Transverse colon (tissue), 4 donors: Measurements from ENCODE around the gene P2RX4. TPM values are rescaled to one million over a fixed set of nuclear protein-coding genes. Genes with fewer than 3 reads are reported as not detected.
"Not testable (repeated sequence)": the region's sequence is repeated elsewhere in the genome, so short reads cannot be mapped to it uniquely, and the experiment has no call there.

Experiments used
- DNase-seq: peaks from one replicate; pipeline ENCODE4 v3.0.0-alpha.2; 2019
- H3K27ac ChIP-seq, 4 donors: fragments of 200-600 bp; sonication (generic); 2 replicates each; pipeline ENCODE4 v1.5.1; 2016 to 2018; ENCODE audit warnings: inconsistent platforms in 4 of 4
- H3K27me3 ChIP-seq: fragments of 200-600 bp; sonication (generic); 2 replicates; pipeline ENCODE4 v1.5.1; 2017; ENCODE audit warnings: inconsistent platforms
- H3K36me3 ChIP-seq, 4 donors: fragments of 200-600 bp; sonication (generic); 2 replicates each; pipeline ENCODE4 v1.5.1; 2017 to 2019; ENCODE audit warnings: inconsistent platforms in 4 of 4
- H3K4me1 ChIP-seq, 4 donors: fragments of 200-600 bp; sonication (generic); 2 replicates each; pipeline ENCODE4 v1.5.1; 2017 to 2020; ENCODE audit warnings: inconsistent platforms in 4 of 4
- H3K4me3 ChIP-seq, 4 donors: fragments of 200-600 bp; sonication (generic); 1 replicate in 1 of 4; 2 replicates in 3 of 4; pipeline versions ENCODE4 v1.5.1 to v1.6.1; 2017 to 2019; ENCODE audit warnings: inconsistent platforms in 4 of 4
- H3K9me3 ChIP-seq, 2 donors: fragments of 200-600 bp; sonication (generic); 2 replicates each; pipeline ENCODE4 v1.5.1; 2017 to 2019; ENCODE audit warnings: inconsistent platforms in 2 of 2
- EP300 ChIP-seq: sonication (generic); formaldehyde crosslinking; IDR thresholded peaks from one replicate; pipeline ENCODE4 v1.6.1; 2017; ENCODE audit warnings: antibody characterized with exemption, low read depth
- POLR2A ChIP-seq: fragments of 450-650 bp; IDR thresholded peaks from one replicate; pipeline ENCODE4 v1.6.1; 2016; ENCODE audit warnings: antibody characterized with exemption, mild to moderate bottlenecking, moderate library complexity
- POLR2AphosphoS5 ChIP-seq, 3 donors: sonication (generic); formaldehyde crosslinking; IDR thresholded peaks; one replicate each; pipeline ENCODE4 v1.6.1; 2016; ENCODE audit warnings: antibody characterized with exemption in 3 of 3
- WGBS, 2 donors: methylation state at CpG; one replicate each; pipeline ENCODE4 v1.1.5; 2018; ENCODE audit warnings: low coverage in 1 of 2; 5-methylcytosine and 5-hydroxymethylcytosine counted together
- in situ Hi-C, 4 donors: fragments of 200-750 bp; cut with MboI; loops; one replicate each; pipeline versions ENCODE4 v1.15.0 to v1.15.1; 2017; ENCODE audit warnings: low sequenced_read_pairs in 3 of 4, low pct_ligation_motif_present in 1 of 4, low pct_unique_long_range_greater_than_20kb in 1 of 4
- intact Hi-C: fragments of 100-400 bp; cut with DNase I; formaldehyde crosslinking; loops from one replicate; pipeline ENCODE4 v1.15.1; 2023; ENCODE audit warnings: low total_unique reads
- total RNA-seq, 4 donors: library from RNA; depleted of rRNA; stranded (reverse); fragments of >200 nt; gene quantifications; one replicate each; pipeline ENCODE4 v1.1.0, GENCODE V29; 2016
- TF ChIP-seq, protein P1 (sequence below), 5 experiments: fragments of 200-600 bp in 3 of 5; fragments of 450-650 bp in 2 of 5; sonication (generic) in 3 of 5; IDR thresholded peaks; 1 replicate in 2 of 5; 2 replicates in 3 of 5; pipeline ENCODE4 v1.5.1; 2016 to 2017; ENCODE audit warnings: antibody characterized with exemption in 5 of 5, inconsistent platforms in 3 of 5, mild to moderate bottlenecking in 2 of 5, moderate library complexity in 1 of 5

The P2RX4 gene
- total RNA-seq, 4 donors from 2014 or later = 103 to 435 (median 217) TPM

- peaks cover 0 to 9% (median under 1%) of the 10 kb centered on the region in 4 donors for H3K36me3 ChIP-seq
- peak; percentile 70 for DNase-seq
- in situ Hi-C loops = loop anchor here in 1 of 4 donors (10.0 kb wide), 1 partner anchor 109 kb away; no protein-coding TSS in a partner anchor
- intact Hi-C loops = loop anchor here (10.0 kb wide), 1 partner anchor 89 kb away; the partner anchor contains the start of gene P2RX7
- WGBS, 2 donors = 64 to 100% methylated on average over 1 to 19 of the region's 19 CpGs
- peaks cover 6 to 43% (median 24%) of the 10 kb centered on the region in 4 donors for H3K4me1 ChIP-seq
- no peaks in the 10 kb centered on the region for H3K9me3 ChIP-seq
- no peak overlapping the region for H3K4me3 ChIP-seq
- H3K27ac ChIP-seq = peak overlapping the region; percentile 59 to 79 (median 74)
- no peaks in the 10 kb centered on the region for H3K27me3 ChIP-seq
- TF ChIP-seq, protein P1, sequence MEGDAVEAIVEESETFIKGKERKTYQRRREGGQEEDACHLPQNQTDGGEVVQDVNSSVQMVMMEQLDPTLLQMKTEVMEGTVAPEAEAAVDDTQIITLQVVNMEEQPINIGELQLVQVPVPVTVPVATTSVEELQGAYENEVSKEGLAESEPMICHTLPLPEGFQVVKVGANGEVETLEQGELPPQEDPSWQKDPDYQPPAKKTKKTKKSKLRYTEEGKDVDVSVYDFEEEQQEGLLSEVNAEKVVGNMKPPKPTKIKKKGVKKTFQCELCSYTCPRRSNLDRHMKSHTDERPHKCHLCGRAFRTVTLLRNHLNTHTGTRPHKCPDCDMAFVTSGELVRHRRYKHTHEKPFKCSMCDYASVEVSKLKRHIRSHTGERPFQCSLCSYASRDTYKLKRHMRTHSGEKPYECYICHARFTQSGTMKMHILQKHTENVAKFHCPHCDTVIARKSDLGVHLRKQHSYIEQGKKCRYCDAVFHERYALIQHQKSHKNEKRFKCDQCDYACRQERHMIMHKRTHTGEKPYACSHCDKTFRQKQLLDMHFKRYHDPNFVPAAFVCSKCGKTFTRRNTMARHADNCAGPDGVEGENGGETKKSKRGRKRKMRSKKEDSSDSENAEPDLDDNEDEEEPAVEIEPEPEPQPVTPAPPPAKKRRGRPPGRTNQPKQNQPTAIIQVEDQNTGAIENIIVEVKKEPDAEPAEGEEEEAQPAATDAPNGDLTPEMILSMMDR (IDR thresholded peaks at IDR 0.05) = peak; percentile 29 to 75 (median 50)
- TF ChIP-seq EP300 = no peak
Measured at GRCh38 chr12:121223292-121224285, 13.7 kb downstream of the P2RX4 start.

DNA sequence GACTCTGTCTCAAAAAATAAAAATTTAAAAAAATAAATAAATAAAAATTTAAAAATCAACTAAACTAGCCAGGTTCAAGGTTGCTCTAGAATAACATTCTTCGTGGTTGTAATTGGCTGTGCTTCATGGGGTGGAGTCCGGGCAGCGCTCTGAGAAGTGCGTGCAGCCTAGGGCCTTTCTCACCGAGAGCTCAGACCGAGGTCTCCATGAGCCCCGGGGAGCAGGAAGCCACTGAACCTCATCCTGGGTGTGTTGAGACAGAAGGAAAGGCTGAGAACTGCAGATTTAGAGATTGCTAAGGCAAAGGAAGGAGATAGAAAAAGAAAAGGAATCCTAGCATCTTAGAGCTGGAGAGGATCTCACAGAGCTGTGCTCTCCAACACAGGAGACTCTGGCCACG, 14.7 kb downstream of the P2RX4 start:
- TF ChIP-seq EP300 = no peak
- no peak for TF ChIP-seq POLR2A
- no peak for TF ChIP-seq POLR2AphosphoS5 (IDR thresholded peaks at IDR 0.05)
- TF ChIP-seq, protein P1 (IDR thresholded peaks at IDR 0.05) = no peak
- Histone ChIP-seq H3K27ac (peak overlapping the region in 2 of 4 donors; percentile 59 to 79), H3K27me3 (no peaks in the 10 kb centered on the region), H3K4me1 (peaks cover 6 to 40% (median 21%) of the 10 kb centered on the region in 4 donors), H3K36me3 (peaks cover 0 to 16% (median 2%) of the 10 kb centered on the region in 4 donors), H3K9me3 (no peaks in the 10 kb centered on the region), H3K4me3 (no peak overlapping the region)
- WGBS, 2 donors = 61 to 74% methylated on average over 4 to 8 of the region's 8 CpGs
- DNase-seq = no peak
- intact Hi-C loops = loop anchor here (10.0 kb wide), 1 partner anchor 90 kb away; the partner anchor contains the start of gene P2RX7
- in situ Hi-C loops = loop anchor here in 1 of 4 donors (10.0 kb wide), 1 partner anchor 110 kb away; no protein-coding TSS in a partner anchor

DNA sequence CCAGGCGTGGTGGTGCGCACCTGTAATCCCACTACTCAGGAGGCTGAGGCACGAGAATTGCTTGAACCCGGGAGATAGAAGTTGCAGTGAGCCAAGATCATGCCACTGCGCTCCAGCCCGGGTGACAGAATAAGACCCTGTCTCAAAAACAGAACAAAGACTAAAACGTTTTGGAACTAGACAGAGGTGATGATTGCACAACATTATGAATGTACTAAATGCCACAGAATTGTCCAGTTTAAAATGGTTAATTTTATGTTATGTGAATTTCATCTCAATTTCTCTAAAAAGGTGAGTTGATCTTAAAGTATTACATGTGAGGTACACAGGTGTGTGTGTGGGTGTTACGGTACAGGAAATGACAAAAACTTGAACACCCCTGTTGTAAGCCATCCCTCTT, 16.5 kb downstream of the P2RX4 start:
- Histone ChIP-seq H3K4me1 (peaks cover 6 to 44% (median 25%) of the 10 kb centered on the region in 4 donors), H3K27ac (peak overlapping the region; percentile 47 to 82 (median 74)), H3K36me3 (peaks cover 0 to 16% (median 2%) of the 10 kb centered on the region in 4 donors), H3K9me3 (no peaks in the 10 kb centered on the region), H3K27me3 (no peaks in the 10 kb centered on the region), H3K4me3 (no peak overlapping the region)
- in situ Hi-C loops = loop anchor here in 1 of 4 donors (10.0 kb wide), 1 partner anchor 112 kb away; no protein-coding TSS in a partner anchor
- 83 to 86% methylated on average over 8 of the region's 8 CpGs for WGBS, 2 donors
- intact Hi-C loops = loop anchor here (10.0 kb wide), 1 partner anchor 92 kb away; the partner anchor contains the start of gene P2RX7
- DNase-seq = no peak
- TF ChIP-seq POLR2AphosphoS5 (IDR thresholded peaks at IDR 0.05) = no peak

DNA sequence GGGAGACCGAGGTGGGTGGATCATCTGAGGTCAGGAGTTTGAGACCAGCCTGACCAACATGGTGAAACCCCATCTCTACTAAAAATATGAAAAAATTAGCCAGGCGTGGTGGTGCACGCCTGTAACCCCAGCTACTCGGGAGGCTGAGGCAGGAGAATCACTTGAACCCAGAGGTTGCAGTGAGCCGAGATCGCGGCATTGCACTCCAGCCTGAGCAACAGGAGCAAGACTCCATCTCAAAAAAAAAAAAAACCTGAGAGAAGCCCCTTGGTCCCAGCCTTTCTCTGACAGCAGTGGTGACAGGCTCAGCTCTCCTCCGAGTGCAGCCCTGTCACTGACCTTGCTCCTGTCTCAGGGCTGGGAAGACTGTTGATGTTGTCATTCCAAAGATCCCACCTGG, 16.9 kb downstream of the P2RX4 start:
- H3K36me3 ChIP-seq = peaks cover 0 to 12% (median 2%) of the 10 kb centered on the region in 4 donors
- 85 to 100% methylated on average over 1 to 8 of the region's 8 CpGs for WGBS, 2 donors
- in situ Hi-C loops = loop anchor here in 1 of 4 donors (10.0 kb wide), 1 partner anchor 112 kb away; no protein-coding TSS in a partner anchor
- peaks cover 6 to 44% (median 25%) of the 10 kb centered on the region in 4 donors for H3K4me1 ChIP-seq
- peak overlapping the region; percentile 47 to 82 (median 74) for H3K27ac ChIP-seq
- not testable (repeated sequence) for H3K9me3 ChIP-seq, H3K4me3 ChIP-seq, DNase-seq, H3K27me3 ChIP-seq
- intact Hi-C loops = loop anchor here (10.0 kb wide), 1 partner anchor 92 kb away; the partner anchor contains the start of gene P2RX7

DNA sequence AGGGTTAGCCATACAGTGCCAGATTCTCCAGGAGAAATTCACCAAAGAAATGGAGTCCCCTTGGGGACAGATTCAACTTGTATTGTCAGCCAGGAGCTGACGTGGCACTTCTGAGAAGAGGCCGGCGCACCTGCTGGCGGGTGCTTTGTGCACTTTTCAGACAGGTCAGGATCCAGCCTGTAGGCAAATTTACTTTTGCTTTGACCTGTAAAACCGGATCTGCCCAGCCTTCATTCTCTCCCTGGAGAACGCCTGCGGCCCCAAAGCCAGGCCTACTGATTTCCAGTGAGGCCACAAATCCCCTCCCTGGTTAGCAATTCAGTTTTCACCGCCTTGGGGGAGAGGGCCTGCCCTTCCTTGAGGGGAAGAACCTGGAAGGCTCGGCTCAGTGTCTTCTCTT, 17.4 kb downstream of the P2RX4 start:
- H3K27ac ChIP-seq = peak overlapping the region; percentile 47 to 82 (median 74)
- peak; percentile 84 for DNase-seq
- intact Hi-C loops (loop anchor here (10.0 kb wide), 1 partner anchor 92 kb away; the partner anchor contains the start of gene P2RX7), in situ Hi-C loops (loop anchor here in 1 of 4 donors (10.0 kb wide), 1 partner anchor 112 kb away; no protein-coding TSS in a partner anchor)
- H3K4me1 ChIP-seq = peaks cover 6 to 44% (median 25%) of the 10 kb centered on the region in 4 donors
- H3K4me3 ChIP-seq = no peak overlapping the region
- H3K9me3 ChIP-seq = no peaks in the 10 kb centered on the region
- WGBS, 2 donors = 24 to 50% methylated on average over 1 to 9 of the region's 9 CpGs
- no peaks in the 10 kb centered on the region for H3K27me3 ChIP-seq
- H3K36me3 ChIP-seq = peaks cover 0 to 12% (median 2%) of the 10 kb centered on the region in 4 donors
- no peak for TF ChIP-seq EP300
- peak; percentile 24 for TF ChIP-seq POLR2A
- TF ChIP-seq POLR2AphosphoS5 (IDR thresholded peaks at IDR 0.05) = peak in 1 of 3 donors; percentile 42
- TF ChIP-seq, protein P1 (IDR thresholded peaks at IDR 0.05) = peak in 1 of 5 experiments; percentile 35
